ENCODE measurements around the gene TTYH3. TPM values are rescaled to one million over a fixed set of nuclear protein-coding genes. Genes with fewer than 3 reads are reported as not detected.

Gene TTYH3
- total RNA-seq, 1 donor from 2014 or later, result 170 TPM

- Mint-ChIP-seq H3K27me3 (no peaks in the 10 kb centered on the region), H3K27ac (no peak overlapping the region), H3K9me3 (ENCODE audit: low read depth) (no peaks in the 10 kb centered on the region), H3K36me3 (ENCODE audit: insufficient read depth) (peaks cover 18% of the 10 kb centered on the region), H3K4me1 (ENCODE audit: low read depth) (no peaks in the 10 kb centered on the region), H3K4me3 (ENCODE audit: low read depth) (no peak overlapping the region)
- no peak for TF ChIP-seq CTCF (IDR thresholded peaks at IDR 0.05; ENCODE audit: unreplicated experiment)
- no peak for DNase-seq (ENCODE audit: low spot score, unreplicated experiment)
These were observed 28.5 kb upstream of the TTYH3 start for GRCh38 chr7:2603044-2603965.

GRCh38 chr7:2604608-2605174 lies 27.1 kb upstream of the TTYH3 start:
- Mint-ChIP-seq H3K36me3 (ENCODE audit: insufficient read depth) (peaks cover 11% of the 10 kb centered on the region), H3K4me1 (ENCODE audit: low read depth) (no peaks in the 10 kb centered on the region), H3K27ac (no peak overlapping the region), H3K9me3 (ENCODE audit: low read depth) (no peaks in the 10 kb centered on the region), H3K27me3 (no peaks in the 10 kb centered on the region), H3K4me3 (ENCODE audit: low read depth) (no peak overlapping the region)
- DNase-seq (ENCODE audit: low spot score, unreplicated experiment), result no peak
- TF ChIP-seq CTCF (IDR thresholded peaks at IDR 0.05; ENCODE audit: unreplicated experiment), result no peak

- Mint-ChIP-seq H3K9me3 (ENCODE audit: low read depth) (no peaks in the 10 kb centered on the region), H3K4me1 (ENCODE audit: low read depth) (no peaks in the 10 kb centered on the region), H3K27me3 (peaks cover 4% of the 10 kb centered on the region), H3K27ac (no peak overlapping the region), H3K36me3 (ENCODE audit: insufficient read depth) (peaks cover 13% of the 10 kb centered on the region), H3K4me3 (ENCODE audit: low read depth) (no peak overlapping the region)
- no peak for DNase-seq (ENCODE audit: low spot score, unreplicated experiment)
- no peak for TF ChIP-seq CTCF (IDR thresholded peaks at IDR 0.05; ENCODE audit: unreplicated experiment)
These were observed 25.9 kb upstream of the TTYH3 start for GRCh38 chr7:2605608-2606538.

- Mint-ChIP-seq H3K36me3 (ENCODE audit: insufficient read depth) (peaks cover 10% of the 10 kb centered on the region), H3K4me3 (ENCODE audit: low read depth) (no peak overlapping the region), H3K9me3 (ENCODE audit: low read depth) (no peaks in the 10 kb centered on the region), H3K4me1 (ENCODE audit: low read depth) (no peaks in the 10 kb centered on the region), H3K27ac (peak overlapping the region; percentile 41), H3K27me3 (peaks cover 4% of the 10 kb centered on the region)
- no peak for TF ChIP-seq CTCF (IDR thresholded peaks at IDR 0.05; ENCODE audit: unreplicated experiment)
- no peak for DNase-seq (ENCODE audit: low spot score, unreplicated experiment)
These were observed 25.2 kb upstream of the TTYH3 start for GRCh38 chr7:2606539-2606936.

All from progenitor cell of endocrine pancreas (in vitro differentiated cells).